HG02870 (cell line): Measurements from ENCODE around the gene AKR1B1.
"Not testable (repeated sequence)": the region's sequence is repeated elsewhere in the genome, so short reads cannot be mapped to it uniquely, and the experiment has no call there.

Experiments used
- ATAC-seq: cut with Tn5 transposase; IDR thresholded peaks from one replicate; pipeline ENCODE4 v1.9.1; 2021; ENCODE audit warnings: mild to moderate bottlenecking, moderate library complexity; ENCODE audit not compliant: unreplicated experiment

Gene AKR1B1

GRCh38 chr7:134458806-134459698 lies at the start of gene AKR1B1:
AKR1B1 (minus strand) TSS chr7:134459100; CDS start chr7:134459062, 38 bp downstream.
- peak; percentile 92 for ATAC-seq

DNA sequence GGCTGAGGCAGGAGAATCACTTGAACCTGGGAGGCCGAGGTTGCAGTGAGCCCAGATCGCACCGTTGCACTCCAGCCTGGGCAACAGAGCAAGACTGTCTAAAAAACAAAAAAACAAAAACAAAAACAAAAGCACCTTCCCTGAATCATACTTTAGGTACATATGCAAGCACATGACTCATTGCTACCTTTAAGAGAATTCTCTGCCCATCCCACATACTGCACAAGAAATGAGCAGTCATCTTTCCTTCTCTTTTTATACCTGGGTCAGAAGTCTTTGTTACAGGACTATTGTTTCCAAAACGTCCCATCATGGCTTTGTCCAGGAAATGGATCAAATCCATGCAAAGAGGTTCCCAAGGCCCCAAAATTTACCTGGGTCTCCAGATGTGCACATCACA lies 47.0 kb upstream of the AKR1B1 start:
- no peak for ATAC-seq

GRCh38 chr7:134504660-134505164 lies 45.8 kb upstream of the AKR1B1 start:
- no peak for ATAC-seq

DNA sequence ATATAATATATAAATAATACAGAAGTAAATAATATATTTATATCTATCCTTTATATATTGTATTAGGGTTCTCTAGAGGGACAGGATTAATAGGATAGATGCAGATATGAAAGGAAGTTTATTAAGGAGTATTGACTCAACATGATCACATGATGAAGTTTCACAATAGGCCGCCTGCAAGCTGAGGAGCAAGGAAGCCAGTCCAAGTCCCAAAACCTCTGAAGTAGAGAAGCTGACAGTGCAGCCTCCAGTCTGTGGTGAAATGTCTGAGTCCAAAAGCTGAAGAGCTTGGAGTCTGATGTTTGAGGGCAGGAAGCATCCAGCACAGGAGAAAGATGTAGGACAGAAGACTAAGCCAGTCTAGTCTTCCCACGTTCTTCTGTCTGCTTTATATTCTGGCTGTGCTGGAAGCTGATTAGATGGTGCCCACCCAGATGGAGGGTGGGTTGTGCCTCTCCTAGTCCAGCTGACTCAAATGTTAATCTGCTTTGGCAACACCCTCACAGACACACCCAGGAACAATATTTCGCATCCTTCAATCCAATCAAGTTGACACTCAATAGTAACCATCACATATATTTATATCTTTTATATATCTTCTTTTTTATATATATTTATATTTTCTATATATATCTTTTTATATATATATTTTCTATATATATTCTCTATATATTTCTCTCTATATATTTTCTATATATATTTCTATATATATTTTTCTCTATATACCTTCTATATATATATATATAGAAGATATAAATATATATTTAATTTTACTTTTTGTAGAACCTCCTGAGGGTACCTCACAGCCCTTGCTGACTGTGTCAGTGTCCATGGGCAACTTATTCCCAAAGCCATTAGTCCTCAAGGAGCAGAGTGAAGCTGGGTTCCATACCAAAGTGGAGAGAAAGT lies 43.8 kb upstream of the AKR1B1 start:
- no peak for ATAC-seq

DNA sequence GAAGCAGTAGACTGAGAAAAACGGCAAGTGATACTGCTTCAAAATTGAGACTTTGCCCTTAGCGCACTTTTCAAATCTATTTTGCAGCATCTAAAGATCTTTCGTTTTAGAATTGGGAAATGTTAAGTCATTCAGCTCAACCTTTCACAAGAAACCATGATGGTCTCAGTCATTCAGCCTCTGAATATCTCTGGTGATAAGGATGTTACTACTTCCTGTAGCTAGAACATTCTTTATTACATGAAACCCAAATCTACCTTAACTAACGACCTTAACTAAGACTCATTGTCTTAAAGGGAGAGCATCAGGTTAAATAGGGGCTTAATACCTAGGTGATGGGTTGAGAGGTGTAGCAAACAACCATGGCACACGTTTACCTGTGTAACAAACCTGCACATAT lies 42.1 kb upstream of the AKR1B1 start:
- ATAC-seq, result no peak

- ATAC-seq, result no peak
Measured at GRCh38 chr7:134500406-134500805, 41.5 kb upstream of the AKR1B1 start.

DNA sequence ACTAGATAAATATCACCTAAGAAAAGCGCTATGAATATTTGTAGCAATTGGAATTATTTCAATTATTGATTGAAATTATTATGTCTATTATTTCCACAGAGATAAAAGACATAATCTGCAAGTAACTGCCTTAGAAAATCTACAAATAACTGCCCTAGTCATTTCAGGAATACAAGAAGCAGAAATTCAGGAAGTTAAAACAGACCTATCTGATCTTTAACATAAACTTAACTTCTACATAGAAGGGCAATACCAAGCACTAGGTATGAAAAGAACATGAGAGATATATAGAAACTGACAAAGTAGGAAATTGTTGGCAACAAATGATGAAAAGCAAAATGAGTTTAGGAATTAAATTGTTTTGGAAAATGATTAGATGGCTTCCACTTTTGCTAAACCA lies 36.6 kb upstream of the AKR1B1 start:
- no peak for ATAC-seq

- ATAC-seq, result no peak
Measured at GRCh38 chr7:134493091-134493490, 34.2 kb upstream of the AKR1B1 start.

DNA sequence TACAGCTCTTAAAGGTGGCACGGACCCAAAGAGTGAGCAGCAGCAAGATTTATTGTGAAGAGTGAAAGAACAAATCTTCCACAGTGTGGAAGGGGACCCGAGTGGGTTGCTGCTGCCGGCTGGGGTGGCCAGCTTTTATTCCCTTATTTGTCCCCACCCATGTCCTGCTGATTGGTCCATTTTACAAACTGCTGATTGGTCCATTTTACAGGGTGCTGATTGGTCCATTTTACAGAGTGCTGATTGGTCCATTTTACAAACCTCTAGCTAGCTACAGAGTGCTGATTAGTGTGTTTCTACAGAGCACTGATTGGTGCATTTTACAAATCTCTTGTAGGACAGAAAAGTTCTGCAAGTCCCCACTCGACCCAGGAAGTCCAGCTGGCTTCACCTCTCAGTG lies 28.8 kb upstream of the AKR1B1 start:
- ATAC-seq, result not testable (repeated sequence)

- no peak for ATAC-seq
Measured at GRCh38 chr7:134485203-134485602, 26.3 kb upstream of the AKR1B1 start.

GRCh38 chr7:134483296-134483695 lies 24.4 kb upstream of the AKR1B1 start:
- no peak for ATAC-seq

GRCh38 chr7:134482858-134483257 lies 24.0 kb upstream of the AKR1B1 start:
- ATAC-seq, result no peak

GRCh38 chr7:134481167-134481566 lies 22.3 kb upstream of the AKR1B1 start:
- ATAC-seq, result no peak

- ATAC-seq, result no peak
Measured at GRCh38 chr7:134480730-134481129, 21.8 kb upstream of the AKR1B1 start.

DNA sequence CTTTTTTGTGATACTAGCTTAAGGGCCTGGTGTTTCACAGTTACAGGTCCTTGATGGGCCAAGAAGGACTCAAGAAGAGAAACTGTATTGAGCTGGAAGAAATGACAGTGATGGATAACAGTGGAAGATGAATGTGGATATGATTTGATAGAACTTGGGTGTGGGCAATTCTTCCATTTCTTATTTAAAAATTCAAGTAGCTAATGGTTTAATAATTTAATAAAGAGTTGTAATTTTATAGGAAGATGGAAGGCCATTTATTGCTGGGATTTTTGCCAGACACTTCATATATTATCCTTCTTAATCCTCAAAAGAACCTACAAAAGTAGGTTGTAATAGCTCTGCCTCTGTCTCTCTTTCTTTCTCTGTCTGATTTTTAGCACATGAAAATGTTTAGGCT lies 21.3 kb upstream of the AKR1B1 start:
- ATAC-seq, result no peak

GRCh38 chr7:134478707-134479106 lies 19.8 kb upstream of the AKR1B1 start:
- no peak for ATAC-seq

DNA sequence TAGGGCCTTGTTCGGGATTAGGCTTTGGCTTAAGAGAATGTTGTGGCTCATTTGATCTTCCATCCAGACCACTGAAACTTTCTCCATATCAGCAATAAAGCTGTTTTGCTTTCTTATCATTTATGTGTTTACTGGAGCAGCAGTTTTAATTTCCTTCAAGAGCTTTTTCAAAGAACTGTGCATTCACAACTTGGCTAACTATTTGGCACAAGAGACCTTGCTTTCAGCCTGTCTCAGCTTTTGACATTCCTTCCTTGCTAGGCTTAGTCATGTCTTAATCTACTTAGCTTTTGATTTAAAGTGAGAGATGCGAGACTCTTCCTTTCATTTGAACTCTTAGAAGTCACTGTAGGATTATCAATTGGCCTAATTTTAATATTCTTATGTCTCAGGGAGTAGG lies 19.1 kb upstream of the AKR1B1 start:
- no peak for ATAC-seq

- no peak for ATAC-seq
Measured at GRCh38 chr7:134476044-134476443, 17.1 kb upstream of the AKR1B1 start.

GRCh38 chr7:134474828-134475227 lies 15.9 kb upstream of the AKR1B1 start:
- ATAC-seq, result no peak

- no peak for ATAC-seq
Measured at GRCh38 chr7:134473861-134474291, 15.0 kb upstream of the AKR1B1 start.

- no peak for ATAC-seq
Measured at GRCh38 chr7:134472572-134473244, 13.8 kb upstream of the AKR1B1 start.
